Endothelial cell of umbilical vein (primary cell): ENCODE measurements around the gene KCTD19.
A peak's percentile ranks its signal among the peaks of the same experiment; 100 is the strongest.

Experiments
- CTCF ChIP-seq, 2 donors: IDR thresholded peaks; 1 replicate in 1 of 2; 2 replicates in 1 of 2; pipeline ENCODE4 v1.5.1; 2011; ENCODE audit warnings: low read length in 2 of 2, mild to moderate bottlenecking in 2 of 2, moderate library complexity in 2 of 2, control low read depth in 1 of 2, inconsistent platforms in 1 of 2, low read depth in 1 of 2; ENCODE audit not compliant: insufficient read depth in 1 of 2; ENCODE audit errors: extremely low read depth in 1 of 2
- EZH2 ChIP-seq: IDR thresholded peaks from 2 replicates; pipeline ENCODE4 v1.6.1; 2012; ENCODE audit warnings: borderline replicate concordance, low read depth, mild to moderate bottlenecking, moderate library complexity, low read length, inconsistent platforms; ENCODE audit not compliant: severe bottlenecking
- FOS ChIP-seq: IDR thresholded peaks from 2 replicates; pipeline ENCODE4 v1.6.1; 2011; ENCODE audit warnings: mild to moderate bottlenecking, low read length, moderate library complexity, borderline replicate concordance; ENCODE audit not compliant: insufficient read depth
- GATA2 ChIP-seq: IDR thresholded peaks from 2 replicates; pipeline ENCODE4 v1.7.0; 2011; ENCODE audit warnings: low read depth, mild to moderate bottlenecking, moderate library complexity, mixed read lengths, low read length; ENCODE audit not compliant: insufficient read length, insufficient read depth
- MYC ChIP-seq: IDR thresholded peaks from one replicate; pipeline ENCODE4 v1.6.1; 2011; ENCODE audit warnings: mild to moderate bottlenecking, low read depth, low read length
- POLR2A ChIP-seq: IDR thresholded peaks from 2 replicates; pipeline ENCODE4 v1.6.1; 2012; ENCODE audit warnings: low read depth, mild to moderate bottlenecking, control low read depth, low read length
- POLR2AphosphoS5 ChIP-seq: IDR thresholded peaks from 2 replicates; pipeline ENCODE4 v1.6.1; 2012; ENCODE audit warnings: low read depth, mild to moderate bottlenecking, control low read depth, low read length, moderate library complexity; ENCODE audit not compliant: insufficient read depth

- peak; percentile 29 to 65 for TF ChIP-seq CTCF (IDR thresholded peaks at IDR 0.05; ENCODE audit: extremely low read depth in 1 of 2, insufficient read depth in 1 of 2, low read depth in 1 of 2, low read length in 2 of 2)
- no peak for TF ChIP-seq POLR2A
- TF ChIP-seq GATA2: no peak
- no peak for TF ChIP-seq POLR2AphosphoS5
- TF ChIP-seq EZH2: no peak
- no peak for TF ChIP-seq FOS
- no peak for TF ChIP-seq MYC
These were observed 41.6 kb downstream of the KCTD19 start for GRCh38 chr16:67284699-67285646.
